Thymus (tissue), 11 donors: ENCODE data around the gene TCHP. TPM values are rescaled to one million over a fixed set of nuclear protein-coding genes. Genes with fewer than 3 reads are reported as not detected.
"Not testable (repeated sequence)": the region's sequence is repeated elsewhere in the genome, so short reads cannot be mapped to it uniquely, and the experiment has no call there.

ENCODE experiments used
- DNase-seq, 9 donors: peaks; one replicate each; pipeline ENCODE4 v3.0.0-alpha.2; 2013; ENCODE audit warnings: low spot score in 9 of 9, low read depth in 6 of 9, missing footprints in 1 of 9
- H3K27ac ChIP-seq, 2 donors: one replicate each; pipeline ENCODE4 v1.5.1; 2013; ENCODE audit warnings: control low read depth in 1 of 2, low read depth in 1 of 2, low read length in 1 of 2, mild to moderate bottlenecking in 1 of 2, moderate library complexity in 1 of 2
- H3K27me3 ChIP-seq, 2 donors: one replicate each; pipeline ENCODE4 v1.5.1; 2013; ENCODE audit warnings: low read length in 1 of 2; ENCODE audit not compliant: control insufficient read depth in 2 of 2, insufficient read depth in 1 of 2
- H3K36me3 ChIP-seq, 2 donors: one replicate each; pipeline ENCODE4 v1.5.1; 2013; ENCODE audit warnings: low read length in 1 of 2, mild to moderate bottlenecking in 1 of 2, moderate library complexity in 1 of 2; ENCODE audit not compliant: control insufficient read depth in 2 of 2, insufficient read depth in 2 of 2
- H3K4me1 ChIP-seq, 2 donors: one replicate each; pipeline ENCODE4 v1.5.1; 2013; ENCODE audit warnings: low read length in 2 of 2; ENCODE audit not compliant: control insufficient read depth in 2 of 2, insufficient read depth in 2 of 2
- H3K4me3 ChIP-seq, 2 donors: one replicate each; pipeline ENCODE4 v1.5.1; 2013; ENCODE audit warnings: low read length in 2 of 2, control low read depth in 1 of 2, mild to moderate bottlenecking in 1 of 2
- H3K9me3 ChIP-seq, 2 donors: one replicate each; pipeline ENCODE4 v1.5.1; 2013; ENCODE audit warnings: low read length in 1 of 2, mild to moderate bottlenecking in 1 of 2; ENCODE audit not compliant: control insufficient read depth in 2 of 2, insufficient read depth in 1 of 2
- WGBS: extraction: QIAGEN DNeasy Blood & Tissue Kit; methylation state at CpG from one replicate; pipeline ENCODE4 v1.1.7; 2013; 5-methylcytosine and 5-hydroxymethylcytosine counted together
- polyA plus RNA-seq: library from polyadenylated mRNA; stranded (reverse); fragments of 200-250 nt; gene quantifications from one replicate; pipeline ENCODE4 v1.2.3, GENCODE V29; 2013
- total RNA-seq: library from RNA; stranded (reverse); fragments of 120-200 nt; gene quantifications from one replicate; pipeline ENCODE4 v1.2.4, GENCODE V29; 2013
- donor health status: healthy.

The TCHP gene
- total and polyA plus RNA-seq, 2 donors, result 8.0 to 10.0 TPM

DNA sequence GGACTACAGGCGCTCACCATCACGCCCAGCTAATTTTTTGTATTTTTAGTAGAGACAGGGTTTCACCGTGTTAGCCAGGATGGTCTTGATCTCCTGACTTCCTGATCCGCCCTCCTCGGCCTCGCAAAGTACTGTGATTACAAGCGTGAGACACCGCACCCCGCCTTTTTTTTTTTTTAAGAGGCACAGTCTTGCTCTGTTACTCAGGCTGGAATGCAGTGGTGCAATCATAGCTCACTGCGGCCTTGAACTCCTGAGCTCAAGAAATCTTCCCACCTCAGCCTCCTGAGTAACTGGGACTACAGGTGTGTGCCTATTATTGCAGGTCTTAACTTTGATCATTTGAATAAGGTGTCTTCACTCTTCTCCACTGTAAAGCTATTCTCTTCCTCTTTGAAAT, 14.5 kb upstream of the TCHP start:
- H3K4me3 ChIP-seq, result no peak overlapping the region
- no peak overlapping the region for H3K27ac ChIP-seq
- no peaks in the 10 kb centered on the region for H3K36me3 ChIP-seq
- peaks cover 3 to 7% of the 10 kb centered on the region in 2 donors for H3K4me1 ChIP-seq
- DNase-seq, result no peak
- H3K27me3 ChIP-seq, result peaks cover 4 to 9% of the 10 kb centered on the region in 2 donors
- WGBS, result 97% methylated on average over 10 of the region's 10 CpGs
- H3K9me3 ChIP-seq, result no peaks in the 10 kb centered on the region

DNA sequence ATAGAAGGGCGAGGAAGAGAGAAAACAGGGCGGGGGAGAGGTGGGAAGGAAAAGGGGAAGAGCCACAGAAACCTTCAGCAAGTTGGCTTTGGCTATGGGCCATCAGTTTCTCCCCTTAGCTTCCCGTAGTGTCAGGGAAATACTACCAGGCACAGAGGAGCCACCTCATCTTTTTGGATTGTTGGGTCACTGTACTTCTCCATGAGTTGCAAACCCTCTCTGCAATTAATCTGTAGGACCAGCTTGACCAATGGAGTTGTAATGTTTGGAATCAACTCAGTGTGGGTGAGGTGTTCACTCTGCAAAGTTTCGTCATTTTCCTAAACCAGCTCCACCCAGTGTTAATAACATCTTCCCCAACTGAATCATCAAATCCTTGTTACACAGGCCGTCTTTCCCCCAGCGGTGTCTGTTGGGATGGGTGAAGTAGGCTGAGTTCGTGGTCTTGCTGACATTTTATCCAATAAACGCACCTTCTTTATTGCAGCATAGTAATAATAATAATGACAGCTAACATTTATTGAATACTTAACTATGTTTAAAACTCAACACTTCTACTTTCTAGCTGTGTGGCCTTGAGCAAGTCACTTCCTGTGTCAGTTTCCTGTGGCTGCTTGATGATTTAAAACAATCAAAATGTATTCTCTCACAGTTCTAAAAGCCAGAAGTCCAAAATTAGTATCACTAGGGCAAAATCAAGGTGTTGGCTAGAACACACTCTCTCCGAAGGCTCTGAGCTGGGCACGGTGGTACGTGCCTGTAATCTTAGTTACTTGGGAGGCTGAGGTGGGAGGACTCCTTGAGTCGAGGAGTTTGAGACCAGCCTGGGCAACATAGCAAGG, 11.7 kb upstream of the TCHP start:
- Histone ChIP-seq H3K4me1 (peaks cover 3 to 11% of the 10 kb centered on the region in 2 donors), H3K36me3 (no peaks in the 10 kb centered on the region), H3K27ac (peak overlapping the region; percentile 44 to 60), H3K9me3 (no peaks in the 10 kb centered on the region), H3K27me3 (no peaks in the 10 kb centered on the region), H3K4me3 (no peak overlapping the region)
- WGBS, result 71% methylated on average over 12 of the region's 12 CpGs
- no peak for DNase-seq

DNA sequence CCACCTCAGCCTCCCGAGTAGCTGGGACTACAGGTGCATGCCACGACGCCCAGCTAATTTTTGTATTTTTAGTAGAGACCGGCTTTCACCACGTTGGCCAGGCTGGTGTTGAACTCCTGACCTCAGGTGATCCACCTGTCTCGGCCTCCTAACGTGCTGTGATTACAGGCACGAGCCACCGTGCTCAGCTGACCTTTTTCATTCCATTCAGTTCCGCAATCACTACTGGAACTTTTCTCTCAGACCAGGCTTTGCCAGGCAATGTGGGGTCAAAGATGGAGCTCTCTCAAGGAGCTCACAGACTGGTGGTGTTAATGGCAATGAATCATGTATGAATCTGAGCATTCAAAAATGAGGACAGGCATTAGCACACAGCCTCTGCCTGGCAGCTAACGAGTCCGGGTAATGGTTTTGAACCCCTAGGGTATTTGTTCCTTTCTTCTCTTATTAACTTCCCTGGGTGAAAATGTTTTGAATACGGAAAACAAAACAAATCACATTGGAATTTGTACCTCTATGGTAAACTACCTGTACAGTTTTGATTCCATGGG, 9.4 kb upstream of the TCHP start:
- 95% methylated on average over 13 of the region's 13 CpGs for WGBS
- H3K4me1 ChIP-seq, result peaks cover 3 to 11% of the 10 kb centered on the region in 2 donors
- H3K27me3 ChIP-seq, result no peaks in the 10 kb centered on the region
- H3K36me3 ChIP-seq, result no peaks in the 10 kb centered on the region
- no peak for DNase-seq
- H3K4me3 ChIP-seq, result no peak overlapping the region
- H3K9me3 ChIP-seq, result no peaks in the 10 kb centered on the region
- H3K27ac ChIP-seq, result no peak overlapping the region

GRCh38 chr12:109891731-109892130, 8.3 kb upstream of the TCHP start:
- H3K9me3 ChIP-seq, DNase-seq, H3K36me3 ChIP-seq, H3K27me3 ChIP-seq, H3K4me3 ChIP-seq, H3K27ac ChIP-seq: not testable (repeated sequence)
- 91% methylated on average over 7 of the region's 7 CpGs for WGBS
- H3K4me1 ChIP-seq, result peaks cover 3 to 11% of the 10 kb centered on the region in 2 donors

GRCh38 chr12:109892165-109892715, 7.8 kb upstream of the TCHP start:
- WGBS, result 100% methylated on average over 1 of the region's 1 CpG
- no peak for DNase-seq
- Histone ChIP-seq H3K27me3 (no peaks in the 10 kb centered on the region), H3K4me1 (peaks cover 3 to 11% of the 10 kb centered on the region in 2 donors), H3K27ac (no peak overlapping the region), H3K9me3 (no peaks in the 10 kb centered on the region), H3K4me3 (no peak overlapping the region), H3K36me3 (no peaks in the 10 kb centered on the region)

DNA sequence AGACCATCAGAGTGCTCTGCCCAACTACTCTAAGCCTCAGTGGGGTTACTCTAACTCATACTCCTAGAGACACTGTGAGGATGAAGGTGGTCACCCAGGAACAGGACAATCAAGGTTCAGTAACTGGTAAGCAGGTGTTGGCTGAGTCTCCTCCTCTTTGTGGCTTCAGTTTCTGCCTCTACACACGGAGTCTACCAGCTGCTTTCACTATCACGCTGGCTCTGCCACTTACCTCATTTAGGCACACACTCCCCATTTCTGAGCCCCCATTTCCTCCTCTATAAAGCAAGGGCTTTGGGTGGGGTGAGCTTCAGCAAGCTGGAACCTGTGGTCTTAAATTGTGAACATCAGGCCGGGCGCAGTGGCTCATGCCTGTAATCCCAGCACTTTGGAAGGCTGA, 7.3 kb upstream of the TCHP start:
- WGBS, result 26% methylated on average over 4 of the region's 4 CpGs
- no peaks in the 10 kb centered on the region for H3K27me3 ChIP-seq
- peaks cover 3 to 11% of the 10 kb centered on the region in 2 donors for H3K4me1 ChIP-seq
- no peaks in the 10 kb centered on the region for H3K36me3 ChIP-seq
- no peaks in the 10 kb centered on the region for H3K9me3 ChIP-seq
- no peak overlapping the region for H3K27ac ChIP-seq
- DNase-seq, result peak in 3 of 9 donors; percentile 18 to 55 (median 19)
- H3K4me3 ChIP-seq, result no peak overlapping the region

DNA sequence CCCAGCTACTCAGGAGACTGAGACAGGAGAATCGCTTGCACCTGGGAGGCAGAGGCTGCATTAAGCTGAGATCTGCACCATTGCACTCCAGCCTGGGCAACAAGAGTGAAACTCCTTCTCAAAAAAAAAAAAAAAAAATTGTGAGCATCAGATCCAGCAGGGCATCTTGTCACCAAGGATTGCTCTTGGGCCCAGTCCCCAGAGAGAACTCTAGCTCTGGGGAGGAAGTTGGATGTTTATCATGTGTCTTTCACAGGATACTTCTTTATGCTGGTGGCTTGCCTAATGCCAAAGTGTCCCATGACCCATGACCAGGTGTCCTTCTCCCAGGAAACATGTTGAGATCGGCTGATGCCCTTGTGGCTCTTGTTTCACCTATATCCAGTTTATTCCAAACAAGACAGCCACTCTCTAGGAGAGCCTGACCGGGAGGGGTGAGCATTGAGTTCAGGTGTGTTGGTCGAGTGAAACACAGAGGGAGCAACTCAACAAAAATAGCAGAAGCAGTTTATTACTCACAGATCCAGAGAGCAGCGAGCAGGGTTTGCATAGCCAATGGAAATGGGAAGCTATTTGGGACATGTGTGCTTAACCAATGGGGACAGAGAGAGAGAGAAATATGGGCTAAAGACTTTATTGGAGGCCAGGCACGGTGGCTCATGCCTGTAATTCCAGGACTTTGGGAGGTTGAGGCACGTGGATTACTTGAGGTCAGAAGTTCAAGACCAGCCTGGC, 6.6 kb upstream of the TCHP start:
- 94% methylated on average over 7 of the region's 7 CpGs for WGBS
- Histone ChIP-seq H3K4me3 (no peak overlapping the region), H3K4me1 (peaks cover 3 to 11% of the 10 kb centered on the region in 2 donors), H3K27me3 (no peaks in the 10 kb centered on the region), H3K9me3 (no peaks in the 10 kb centered on the region), H3K36me3 (no peaks in the 10 kb centered on the region), H3K27ac (no peak overlapping the region)
- no peak for DNase-seq

DNA sequence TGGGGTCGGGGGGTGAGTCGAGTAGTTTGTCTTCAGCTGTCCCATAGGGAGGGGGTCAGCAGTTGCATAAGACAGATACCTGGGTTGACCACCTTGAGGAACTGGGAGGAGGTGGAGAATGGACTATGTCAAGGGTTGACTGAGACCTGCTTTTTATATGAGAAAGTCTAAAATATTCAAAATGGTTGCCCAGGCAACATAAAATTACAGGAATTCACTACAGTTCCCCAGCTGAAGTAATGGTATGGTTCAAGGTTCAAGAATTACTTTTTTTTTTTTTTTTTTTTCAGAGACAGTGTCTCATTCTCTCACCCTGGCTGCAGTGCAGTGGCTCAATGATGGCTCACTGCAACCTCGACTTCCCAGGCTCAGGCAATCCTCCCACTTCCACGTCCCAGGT, 5.1 kb upstream of the TCHP start:
- Histone ChIP-seq H3K27ac (no peak overlapping the region), H3K36me3 (no peaks in the 10 kb centered on the region), H3K4me1 (peaks cover 0 to 13% of the 10 kb centered on the region in 2 donors), H3K4me3 (no peak overlapping the region), H3K27me3 (no peaks in the 10 kb centered on the region), H3K9me3 (no peaks in the 10 kb centered on the region)
- WGBS, result 89% methylated on average over 4 of the region's 4 CpGs
- no peak for DNase-seq

DNA sequence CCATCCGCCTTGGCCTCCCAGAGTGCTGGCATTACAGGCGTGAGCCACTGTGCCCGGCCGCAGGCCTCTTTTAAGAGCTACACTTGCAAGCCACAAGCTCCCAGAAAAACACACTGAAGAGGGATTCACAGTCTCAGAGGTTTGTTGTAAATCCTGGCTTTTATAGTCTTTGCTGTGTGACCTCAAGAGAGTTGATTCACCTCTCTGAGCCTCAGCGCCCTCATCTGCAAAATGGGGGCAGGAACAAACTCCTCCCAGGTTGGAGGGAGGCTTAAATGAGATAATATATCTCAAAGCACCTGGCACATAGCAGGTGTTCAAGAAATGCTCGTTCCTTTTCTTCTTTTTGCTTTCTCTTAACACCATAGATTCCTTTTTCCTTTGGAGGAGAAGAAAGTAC, 3.9 kb upstream of the TCHP start:
- H3K9me3 ChIP-seq, result no peaks in the 10 kb centered on the region
- H3K4me3 ChIP-seq, result no peak overlapping the region
- peaks cover 3 to 19% of the 10 kb centered on the region in 2 donors for H3K4me1 ChIP-seq
- H3K27ac ChIP-seq, result no peak overlapping the region
- no peaks in the 10 kb centered on the region for H3K36me3 ChIP-seq
- DNase-seq, result no peak
- WGBS, result 95% methylated on average over 6 of the region's 6 CpGs
- no peaks in the 10 kb centered on the region for H3K27me3 ChIP-seq
